Lung (tissue), 12 donors: Measurements from ENCODE around the gene SSU72. TPM values are rescaled to one million over a fixed set of nuclear protein-coding genes. Genes with fewer than 3 reads are reported as not detected.

ENCODE experiments used
- ATAC-seq: fragments of 200-7000 bp; cut with Tn5 transposase; one replicate; pipeline ENCODE4 v1.9.1; 2020; ENCODE audit warnings: moderate number of reproducible peaks; ENCODE audit not compliant: insufficient read depth, low FRiP score
- DNase-seq, 3 donors: peaks; one replicate each; pipeline ENCODE4 v3.0.0-alpha.2; 2013 to 2017
- H3K27ac ChIP-seq, 2 donors: one replicate each; pipeline ENCODE4 v1.5.1; 2013; ENCODE audit warnings: mild to moderate bottlenecking in 2 of 2, moderate library complexity in 2 of 2, control low read depth in 1 of 2, inconsistent platforms in 1 of 2, low read depth in 1 of 2, low read length in 1 of 2
- H3K27me3 ChIP-seq, 3 donors: one replicate each; pipeline ENCODE4 v1.5.1; 2013; ENCODE audit warnings: low read length in 2 of 3; ENCODE audit not compliant: control insufficient read depth in 3 of 3, insufficient read depth in 3 of 3
- H3K36me3 ChIP-seq, 4 donors: one replicate each; pipeline ENCODE4 v1.5.1; 2013; ENCODE audit warnings: low read length in 4 of 4, mild to moderate bottlenecking in 1 of 4, moderate library complexity in 1 of 4; ENCODE audit not compliant: control insufficient read depth in 4 of 4, insufficient read depth in 4 of 4
- H3K4me1 ChIP-seq, 5 donors: one replicate each; pipeline ENCODE4 v1.5.1; 2013; ENCODE audit warnings: low read length in 5 of 5, mild to moderate bottlenecking in 2 of 5, moderate library complexity in 1 of 5; ENCODE audit not compliant: control insufficient read depth in 5 of 5, insufficient read depth in 5 of 5
- H3K4me3 ChIP-seq: one replicate; pipeline ENCODE4 v1.5.1; 2013; ENCODE audit warnings: mild to moderate bottlenecking, control low read depth, moderate library complexity
- H3K9ac ChIP-seq, 2 donors: one replicate each; pipeline ENCODE4 v1.5.1; 2013; ENCODE audit warnings: low read length in 2 of 2, control low read depth in 1 of 2; ENCODE audit not compliant: insufficient read depth in 1 of 2
- H3K9me3 ChIP-seq, 4 donors: one replicate each; pipeline ENCODE4 v1.5.1; 2013; ENCODE audit warnings: low read length in 3 of 4, mild to moderate bottlenecking in 1 of 4, moderate library complexity in 1 of 4; ENCODE audit not compliant: control insufficient read depth in 4 of 4, insufficient read depth in 3 of 4
- CTCF ChIP-seq: IDR thresholded peaks from 2 replicates; pipeline ENCODE4 v1.5.1; 2012; ENCODE audit warnings: mild to moderate bottlenecking; ENCODE audit errors: control extremely low read depth, extremely low read depth
- WGBS, 2 donors: extraction: QIAGEN DNeasy Blood & Tissue Kit; methylation state at CpG; one replicate each; pipeline ENCODE4 v1.1.7; 2013; 5-methylcytosine and 5-hydroxymethylcytosine counted together
- polyA plus RNA-seq, 2 donors: library from polyadenylated mRNA; stranded (reverse); fragments of 200-250 nt; gene quantifications; one replicate each; pipeline ENCODE4 v1.2.1, GENCODE V29; 2013
- total RNA-seq, 2 donors: library from RNA; depleted of rRNA in 1 of 2; stranded (reverse); fragments of >200 nt in 1 of 2; gene quantifications; one replicate each; pipeline ENCODE4 v1.2.1, GENCODE V29; 2014 to 2021
- donor health status: control.
- donor health status: control.
- donor health status: Bipolar disorder and iron deficiency.
- donor health status: healthy.
- donor health status: DM: yes; HTN: yes; CAD: no.

Gene SSU72
- total and polyA plus RNA-seq, 4 donors: 63.7 to 128 (median 100) TPM

DNA sequence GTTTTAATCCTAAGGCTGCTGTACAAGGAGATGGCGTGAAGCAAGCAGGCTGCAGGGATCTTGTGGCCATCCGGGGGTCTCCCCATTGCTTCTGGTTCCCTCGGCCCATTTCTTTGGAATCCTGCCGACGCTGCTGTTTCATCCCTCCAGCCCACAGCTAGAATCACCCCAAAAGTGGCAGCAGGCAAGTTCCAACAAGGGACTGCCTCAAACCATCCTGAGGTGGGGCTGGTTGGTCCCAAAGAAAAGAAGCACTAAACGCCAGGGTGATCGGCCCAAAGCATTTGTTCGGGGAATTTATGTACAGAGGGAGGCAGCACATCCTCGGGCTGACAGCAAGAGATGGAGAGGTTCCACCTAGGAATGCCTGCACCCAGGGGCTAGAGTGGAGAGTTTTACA is 36.1 kb upstream of the SSU72 start:
- WGBS, 2 donors: 68 to 82% methylated on average over 9 of the region's 9 CpGs
- Histone ChIP-seq H3K9me3 (no peaks in the 10 kb centered on the region), H3K4me1 (peaks cover 4 to 16% (median 6%) of the 10 kb centered on the region in 5 donors), H3K36me3 (no peaks in the 10 kb centered on the region), H3K27ac (peak overlapping the region in 1 of 2 donors; percentile 70), H3K27me3 (no peaks in the 10 kb centered on the region), H3K4me3 (no peak overlapping the region), H3K9ac (no peak overlapping the region)
- DNase-seq (no peak), ATAC-seq (no peak)
- TF ChIP-seq CTCF: no peak

GRCh38 chr1:1609822-1610485 is 35.3 kb upstream of the SSU72 start:
- Histone ChIP-seq H3K9ac (no peak overlapping the region), H3K4me3 (no peak overlapping the region), H3K36me3 (no peaks in the 10 kb centered on the region), H3K9me3 (no peaks in the 10 kb centered on the region), H3K27me3 (no peaks in the 10 kb centered on the region), H3K27ac (peak overlapping the region in 1 of 2 donors; percentile 70), H3K4me1 (peaks cover 4 to 16% (median 6%) of the 10 kb centered on the region in 5 donors)
- DNase-seq: no peak
- WGBS, 2 donors: 56 to 78% methylated on average over 12 of the region's 12 CpGs
- ATAC-seq: no peak
- no peak for TF ChIP-seq CTCF

DNA sequence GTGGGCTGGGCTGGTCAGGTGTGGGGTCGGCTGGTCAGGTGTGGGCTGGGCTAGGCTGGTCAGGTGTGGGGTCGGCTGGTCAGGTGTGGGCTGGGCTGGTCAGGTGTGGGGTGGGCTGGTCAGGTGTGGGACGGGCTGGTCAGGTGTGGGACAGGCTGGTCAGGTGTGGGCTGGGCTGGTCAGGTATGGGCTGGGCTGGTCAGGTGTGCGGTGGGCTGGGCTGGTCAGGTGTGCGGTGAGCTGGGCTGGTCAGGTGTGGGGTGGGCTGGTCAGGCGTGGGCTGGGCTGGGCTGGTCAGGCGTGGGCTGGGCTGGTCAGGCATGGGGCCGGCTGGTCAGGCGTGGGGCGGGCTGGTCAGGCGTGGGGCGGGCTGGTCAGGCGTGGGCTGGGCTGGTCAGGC is 31.6 kb upstream of the SSU72 start:
- H3K4me1 ChIP-seq: peaks cover 0 to 3% (median 0%) of the 10 kb centered on the region in 5 donors
- DNase-seq: no peak
- no peak for TF ChIP-seq CTCF
- H3K27me3 ChIP-seq: peaks cover 0 to 6% (median 0%) of the 10 kb centered on the region in 3 donors
- no peak overlapping the region for H3K9ac ChIP-seq
- H3K4me3 ChIP-seq: no peak overlapping the region
- ATAC-seq: no peak
- no peaks in the 10 kb centered on the region for H3K36me3 ChIP-seq
- H3K27ac ChIP-seq: no peak overlapping the region
- H3K9me3 ChIP-seq: no peaks in the 10 kb centered on the region
- WGBS, 2 donors: 89 to 90% methylated on average over 12 to 13 of the region's 13 CpGs

DNA sequence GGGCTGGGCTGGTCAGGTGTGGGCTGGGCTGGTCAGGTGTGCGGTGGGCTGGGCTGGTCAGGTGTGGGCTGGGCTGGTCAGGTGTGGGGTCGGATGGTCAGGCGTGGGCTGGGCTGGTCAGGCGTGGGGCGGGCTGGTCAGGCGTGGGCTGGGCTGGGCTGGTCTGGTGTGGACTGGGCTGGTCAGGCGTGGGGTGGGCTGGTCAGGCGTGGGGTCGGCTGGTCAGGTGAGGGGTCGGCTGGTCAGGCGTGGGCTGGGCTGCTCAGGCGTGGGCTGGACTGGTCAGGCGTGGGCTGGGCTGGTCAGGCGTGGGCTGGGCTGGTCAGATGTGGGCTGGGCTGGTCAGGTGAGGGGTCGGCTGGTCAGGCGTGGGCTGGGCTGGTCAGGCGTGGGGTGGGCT is 31.1 kb upstream of the SSU72 start:
- no peaks in the 10 kb centered on the region for H3K9me3 ChIP-seq
- no peak overlapping the region for H3K4me3 ChIP-seq
- peaks cover 0 to 11% (median 3%) of the 10 kb centered on the region in 3 donors for H3K27me3 ChIP-seq
- H3K9ac ChIP-seq: no peak overlapping the region
- H3K27ac ChIP-seq: no peak overlapping the region
- H3K4me1 ChIP-seq: peaks cover 0 to 1% (median 0%) of the 10 kb centered on the region in 5 donors
- H3K36me3 ChIP-seq: no peaks in the 10 kb centered on the region
- DNase-seq (no peak), ATAC-seq (no peak)
- 92 to 97% methylated on average over 17 of the region's 17 CpGs for WGBS, 2 donors
- no peak for TF ChIP-seq CTCF
